ENCODE results near the gene SH3PXD2B. TPM values are rescaled to one million over a fixed set of nuclear protein-coding genes. Genes with fewer than 3 reads are reported as not detected.

The SH3PXD2B gene
- polyA plus RNA-seq, 3 donors: 0.19 to 0.77 (median 0.31) TPM

DNA sequence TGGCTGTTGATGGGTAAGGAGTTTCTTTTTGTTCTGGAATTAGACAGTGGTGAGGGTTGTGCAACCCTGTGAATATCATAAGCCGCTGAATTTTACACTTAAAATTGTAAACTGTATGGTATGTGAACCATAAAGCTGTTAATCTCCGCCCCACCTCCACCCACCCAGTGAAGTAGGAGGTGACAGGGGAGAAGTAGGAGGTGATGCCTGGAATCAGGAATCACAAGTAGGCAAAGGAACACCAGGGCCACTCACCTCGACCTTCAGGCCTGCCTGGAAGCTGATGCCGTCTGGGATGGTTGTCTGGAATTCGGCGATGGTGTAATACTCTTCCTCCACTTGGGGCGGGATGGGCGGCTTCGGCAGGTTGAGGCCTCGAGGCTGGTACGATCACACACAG is 108.4 kb downstream of the SH3PXD2B start:
- 96% methylated on average over 5 of the region's 11 CpGs for WGBS (ENCODE audit: insufficient coverage)
- peaks cover 0 to 5% (median 3%) of the 10 kb centered on the region in 3 donors for H3K27me3 Mint-ChIP-seq (ENCODE audit: low read depth in 3 of 3)
- H3K4me2 ChIP-seq (replicated peaks; ENCODE audit: extremely low read depth, low read length, poor library complexity, severe bottlenecking): no peak overlapping the region
- intact Hi-C loops (cut with micrococcal nuclease): no loop called here
- no peaks in the 10 kb centered on the region for H3K4me1 Mint-ChIP-seq
- no peak for DNase-seq
- H4K20me1 ChIP-seq (ENCODE audit: insufficient read depth, low read length): no peaks in the 10 kb centered on the region
- no peak overlapping the region for H3K9ac ChIP-seq (ENCODE audit: insufficient read depth, low read length, poor library complexity, severe bottlenecking)
- TF ChIP-seq, protein P1, sequence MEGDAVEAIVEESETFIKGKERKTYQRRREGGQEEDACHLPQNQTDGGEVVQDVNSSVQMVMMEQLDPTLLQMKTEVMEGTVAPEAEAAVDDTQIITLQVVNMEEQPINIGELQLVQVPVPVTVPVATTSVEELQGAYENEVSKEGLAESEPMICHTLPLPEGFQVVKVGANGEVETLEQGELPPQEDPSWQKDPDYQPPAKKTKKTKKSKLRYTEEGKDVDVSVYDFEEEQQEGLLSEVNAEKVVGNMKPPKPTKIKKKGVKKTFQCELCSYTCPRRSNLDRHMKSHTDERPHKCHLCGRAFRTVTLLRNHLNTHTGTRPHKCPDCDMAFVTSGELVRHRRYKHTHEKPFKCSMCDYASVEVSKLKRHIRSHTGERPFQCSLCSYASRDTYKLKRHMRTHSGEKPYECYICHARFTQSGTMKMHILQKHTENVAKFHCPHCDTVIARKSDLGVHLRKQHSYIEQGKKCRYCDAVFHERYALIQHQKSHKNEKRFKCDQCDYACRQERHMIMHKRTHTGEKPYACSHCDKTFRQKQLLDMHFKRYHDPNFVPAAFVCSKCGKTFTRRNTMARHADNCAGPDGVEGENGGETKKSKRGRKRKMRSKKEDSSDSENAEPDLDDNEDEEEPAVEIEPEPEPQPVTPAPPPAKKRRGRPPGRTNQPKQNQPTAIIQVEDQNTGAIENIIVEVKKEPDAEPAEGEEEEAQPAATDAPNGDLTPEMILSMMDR (IDR thresholded peaks at IDR 0.05): no peak
- no peaks in the 10 kb centered on the region for H3K9me3 ChIP-seq (replicated peaks in 1 of 2; ENCODE audit: control insufficient read depth in 1 of 2, insufficient read depth in 1 of 2, low read length in 2 of 2)
- no peaks in the 10 kb centered on the region for H3K27me3 ChIP-seq (ENCODE audit: control insufficient read depth in 2 of 2, insufficient read depth in 2 of 2, low read length in 2 of 2)
- H3K36me3 ChIP-seq (replicated peaks in 1 of 2; ENCODE audit: control insufficient read depth in 1 of 2, insufficient read depth in 2 of 2, low read length in 2 of 2): no peaks in the 10 kb centered on the region
- H3K4me1 ChIP-seq (ENCODE audit: control insufficient read depth in 1 of 2, insufficient read depth in 2 of 2, low read length in 2 of 2): no peaks in the 10 kb centered on the region
- no peak overlapping the region for H3K4me3 ChIP-seq (replicated peaks in 1 of 3; ENCODE audit: low read depth in 2 of 3, low read length in 3 of 3)
- no peak overlapping the region for H3K4me3 Mint-ChIP-seq
- no peaks in the 10 kb centered on the region for H3K79me2 ChIP-seq (ENCODE audit: insufficient read depth, low read length)
- no peak overlapping the region for H3K27ac Mint-ChIP-seq
- H3K9me3 Mint-ChIP-seq: no peaks in the 10 kb centered on the region
- H3K27ac ChIP-seq (ENCODE audit: low read depth in 1 of 2, low read length in 2 of 2): no peak overlapping the region
- no peak overlapping the region for H2AFZ ChIP-seq (ENCODE audit: insufficient read depth, low read depth, low read length, poor library complexity, severe bottlenecking)
- no peaks in the 10 kb centered on the region for H3K36me3 Mint-ChIP-seq

- Histone ChIP-seq H3K79me2 (ENCODE audit: insufficient read depth, low read length) (no peaks in the 10 kb centered on the region), H2AFZ (ENCODE audit: insufficient read depth, low read depth, low read length, poor library complexity, severe bottlenecking) (no peak overlapping the region), H3K9me3 (replicated peaks in 1 of 2; ENCODE audit: control insufficient read depth in 1 of 2, insufficient read depth in 1 of 2, low read length in 2 of 2) (no peaks in the 10 kb centered on the region), H3K27ac (ENCODE audit: low read depth in 1 of 2, low read length in 2 of 2) (no peak overlapping the region), H4K20me1 (ENCODE audit: insufficient read depth, low read length) (no peaks in the 10 kb centered on the region), H3K4me3 (replicated peaks in 1 of 3; ENCODE audit: low read depth in 2 of 3, low read length in 3 of 3) (no peak overlapping the region), H3K27me3 (ENCODE audit: control insufficient read depth in 2 of 2, insufficient read depth in 2 of 2, low read length in 2 of 2) (no peaks in the 10 kb centered on the region), H3K4me2 (replicated peaks; ENCODE audit: extremely low read depth, low read length, poor library complexity, severe bottlenecking) (no peak overlapping the region), H3K4me1 (ENCODE audit: control insufficient read depth in 1 of 2, insufficient read depth in 2 of 2, low read length in 2 of 2) (no peaks in the 10 kb centered on the region), H3K36me3 (replicated peaks in 1 of 2; ENCODE audit: control insufficient read depth in 1 of 2, insufficient read depth in 2 of 2, low read length in 2 of 2) (no peaks in the 10 kb centered on the region), H3K9ac (ENCODE audit: insufficient read depth, low read length, poor library complexity, severe bottlenecking) (no peak overlapping the region)
- Mint-ChIP-seq H3K36me3 (no peaks in the 10 kb centered on the region), H3K27ac (peak overlapping the region in 2 of 7 donors; percentile 73 to 74), H3K4me1 (no peaks in the 10 kb centered on the region), H3K9me3 (no peaks in the 10 kb centered on the region), H3K4me3 (no peak overlapping the region), H3K27me3 (ENCODE audit: low read depth in 3 of 3) (peaks cover 0 to 5% (median 5%) of the 10 kb centered on the region in 3 donors)
- 50% methylated on average over 1 of the region's 3 CpGs for WGBS (ENCODE audit: insufficient coverage)
- TF ChIP-seq, protein P1 (IDR thresholded peaks at IDR 0.05): no peak
- intact Hi-C loops (cut with micrococcal nuclease): no loop called here
- DNase-seq: no peak
Observed at GRCh38 chr5:172344855-172345409, 109.4 kb downstream of the SH3PXD2B start.

Measured in CD14-positive monocyte (primary cell).